ENCODE data around the gene PLEKHS1. TPM values are rescaled to one million over a fixed set of nuclear protein-coding genes. Genes with fewer than 3 reads are reported as not detected.
"Not testable (repeated sequence)": the region's sequence is repeated elsewhere in the genome, so short reads cannot be mapped to it uniquely, and the experiment has no call there.

PLEKHS1 gene
- total RNA-seq, 2 experiments from 2014 or later: not detected

DNA sequence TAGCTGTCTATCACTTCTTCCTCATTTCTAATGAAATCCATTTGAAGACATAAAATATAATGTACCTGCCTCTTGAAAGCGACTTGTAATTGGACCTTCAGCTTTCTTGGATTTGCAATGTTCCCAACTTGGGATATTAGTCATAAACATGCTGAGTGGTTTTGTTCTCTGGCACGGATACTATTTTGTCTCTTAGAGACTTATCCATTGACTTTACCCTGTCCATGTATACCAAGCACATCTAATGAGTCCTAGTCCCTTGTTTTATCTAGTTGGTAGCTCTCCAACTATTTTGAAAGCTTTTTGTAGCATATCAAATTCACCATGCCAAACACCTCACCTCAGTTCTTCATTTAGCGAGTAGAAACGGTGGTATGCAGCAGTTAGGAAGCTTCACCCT lies 18.9 kb downstream of the PLEKHS1 start:
- ATAC-seq: no peak
- Mint-ChIP-seq H3K9me3 (no peaks in the 10 kb centered on the region), H3K4me1 (ENCODE audit: low read depth) (no peaks in the 10 kb centered on the region), H3K27me3 (peaks cover 39% of the 10 kb centered on the region), H3K4me3 (no peak overlapping the region), H3K27ac (no peak overlapping the region), H3K36me3 (ENCODE audit: low read depth) (no peaks in the 10 kb centered on the region)
- TF ChIP-seq, protein P1, sequence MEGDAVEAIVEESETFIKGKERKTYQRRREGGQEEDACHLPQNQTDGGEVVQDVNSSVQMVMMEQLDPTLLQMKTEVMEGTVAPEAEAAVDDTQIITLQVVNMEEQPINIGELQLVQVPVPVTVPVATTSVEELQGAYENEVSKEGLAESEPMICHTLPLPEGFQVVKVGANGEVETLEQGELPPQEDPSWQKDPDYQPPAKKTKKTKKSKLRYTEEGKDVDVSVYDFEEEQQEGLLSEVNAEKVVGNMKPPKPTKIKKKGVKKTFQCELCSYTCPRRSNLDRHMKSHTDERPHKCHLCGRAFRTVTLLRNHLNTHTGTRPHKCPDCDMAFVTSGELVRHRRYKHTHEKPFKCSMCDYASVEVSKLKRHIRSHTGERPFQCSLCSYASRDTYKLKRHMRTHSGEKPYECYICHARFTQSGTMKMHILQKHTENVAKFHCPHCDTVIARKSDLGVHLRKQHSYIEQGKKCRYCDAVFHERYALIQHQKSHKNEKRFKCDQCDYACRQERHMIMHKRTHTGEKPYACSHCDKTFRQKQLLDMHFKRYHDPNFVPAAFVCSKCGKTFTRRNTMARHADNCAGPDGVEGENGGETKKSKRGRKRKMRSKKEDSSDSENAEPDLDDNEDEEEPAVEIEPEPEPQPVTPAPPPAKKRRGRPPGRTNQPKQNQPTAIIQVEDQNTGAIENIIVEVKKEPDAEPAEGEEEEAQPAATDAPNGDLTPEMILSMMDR (IDR thresholded peaks at IDR 0.05): no peak
- intact Hi-C loops (cut with micrococcal nuclease): no loop called here
- DNase-seq: no peak
- ChIA-PET POLR2A (interaction anchor here (0.6 kb wide), 1 partner anchor 775 kb away, joined by 3 read pairs; no protein-coding TSS in a partner anchor), CTCF (interaction anchor here (0.8 kb wide), 1 partner anchor 25 kb away, joined by 3 read pairs; no protein-coding TSS in a partner anchor)

DNA sequence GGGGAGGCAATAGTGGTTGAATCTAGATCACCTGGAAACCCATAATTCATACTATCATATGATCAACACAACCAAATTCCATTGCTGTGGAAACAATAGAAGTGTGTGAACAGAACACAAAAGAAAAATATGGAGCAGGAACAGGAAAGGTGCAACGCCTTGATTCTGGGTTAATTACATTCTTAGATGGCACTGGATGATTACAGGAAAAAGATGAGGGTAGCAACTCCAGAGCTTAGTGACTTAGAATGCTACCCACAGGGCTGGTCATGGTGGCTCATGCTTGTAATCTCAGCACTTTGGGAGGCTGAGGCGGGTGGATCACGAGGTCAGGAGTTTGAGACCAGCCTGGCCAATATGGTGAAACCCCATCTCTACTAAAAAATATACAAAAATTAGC lies 19.6 kb downstream of the PLEKHS1 start:
- CTCF ChIA-PET; intact Hi-C loops (cut with micrococcal nuclease); H3K4me1 Mint-ChIP-seq (ENCODE audit: low read depth); H3K9me3 Mint-ChIP-seq; H3K27ac Mint-ChIP-seq; H3K4me3 Mint-ChIP-seq; DNase-seq; H3K36me3 Mint-ChIP-seq (ENCODE audit: low read depth); ATAC-seq: not testable (repeated sequence)
- POLR2A ChIA-PET: interaction anchor here (1.4 kb wide), 1 partner anchor 40 kb away, joined by 3 read pairs; no protein-coding TSS in a partner anchor
- H3K27me3 Mint-ChIP-seq: peaks cover 36% of the 10 kb centered on the region

DNA sequence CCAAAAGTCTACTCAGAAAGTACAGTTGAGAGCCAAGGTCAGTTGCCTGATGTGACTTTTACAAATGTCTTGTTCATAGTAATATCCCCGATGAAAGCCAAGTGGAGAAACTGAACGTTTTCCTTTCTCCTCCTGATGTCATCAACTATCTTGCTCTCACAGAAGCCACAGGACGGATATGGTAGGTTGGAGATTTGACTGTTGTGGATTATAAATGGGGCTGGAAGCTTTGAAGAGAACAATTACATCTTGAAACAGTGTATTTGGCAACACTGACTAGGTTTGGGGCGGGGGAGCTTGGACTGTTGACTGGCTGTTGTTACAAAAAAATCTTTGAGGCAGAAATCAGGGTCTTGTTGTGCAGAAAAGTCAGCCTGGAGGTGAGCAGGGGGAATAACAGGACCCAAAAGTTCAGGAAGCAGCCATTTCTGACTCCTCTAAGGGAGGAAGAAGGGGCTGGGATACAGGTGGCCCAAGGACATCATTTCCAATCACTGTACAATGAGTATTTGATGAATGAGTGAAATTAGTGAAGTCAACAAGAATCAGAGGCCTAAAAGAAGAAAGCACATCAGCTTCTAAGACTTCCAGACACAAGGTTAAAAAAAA lies 24.3 kb downstream of the PLEKHS1 start:
- no peak overlapping the region for H3K27ac Mint-ChIP-seq
- H3K36me3 Mint-ChIP-seq (ENCODE audit: low read depth): no peaks in the 10 kb centered on the region
- peaks cover 13% of the 10 kb centered on the region for H3K27me3 Mint-ChIP-seq
- ChIA-PET POLR2A (no interaction called here), CTCF (interaction anchor here (0.5 kb wide), 1 partner anchor 36 kb away, joined by 3 read pairs; no protein-coding TSS in a partner anchor)
- ATAC-seq (no peak), DNase-seq (no peak)
- no peaks in the 10 kb centered on the region for H3K9me3 Mint-ChIP-seq
- intact Hi-C loops (cut with micrococcal nuclease): no loop called here
- no peak overlapping the region for H3K4me3 Mint-ChIP-seq
- TF ChIP-seq, protein P1 (IDR thresholded peaks at IDR 0.05): no peak
- H3K4me1 Mint-ChIP-seq (ENCODE audit: low read depth): no peaks in the 10 kb centered on the region

DNA sequence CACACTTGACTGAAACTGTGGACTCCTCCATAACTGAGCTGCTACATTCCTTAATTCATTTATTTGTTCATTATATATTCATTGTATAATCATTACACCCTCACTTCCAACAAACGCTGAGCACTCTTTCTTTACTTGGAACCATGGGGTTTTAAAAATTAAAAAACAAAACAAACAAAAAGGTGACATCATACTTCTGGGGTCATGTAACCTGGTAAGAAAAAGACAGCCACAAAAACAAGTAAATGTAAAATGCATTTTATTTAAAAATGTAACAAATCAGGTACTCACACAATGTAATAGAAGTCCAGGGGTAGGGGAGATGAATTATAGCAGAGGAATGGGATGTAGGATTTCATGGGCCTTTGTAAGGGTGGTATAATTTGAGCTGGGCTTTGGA lies 25.1 kb downstream of the PLEKHS1 start:
- no peaks in the 10 kb centered on the region for H3K4me1 Mint-ChIP-seq (ENCODE audit: low read depth)
- H3K9me3 Mint-ChIP-seq: no peaks in the 10 kb centered on the region
- TF ChIP-seq, protein P1 (IDR thresholded peaks at IDR 0.05): no peak
- no peak for DNase-seq
- ChIA-PET CTCF (no interaction called here), POLR2A (no interaction called here)
- peaks cover 9% of the 10 kb centered on the region for H3K27me3 Mint-ChIP-seq
- ATAC-seq: no peak
- H3K4me3 Mint-ChIP-seq: no peak overlapping the region
- intact Hi-C loops (cut with micrococcal nuclease): no loop called here
- H3K27ac Mint-ChIP-seq: no peak overlapping the region
- H3K36me3 Mint-ChIP-seq (ENCODE audit: low read depth): no peaks in the 10 kb centered on the region

DNA sequence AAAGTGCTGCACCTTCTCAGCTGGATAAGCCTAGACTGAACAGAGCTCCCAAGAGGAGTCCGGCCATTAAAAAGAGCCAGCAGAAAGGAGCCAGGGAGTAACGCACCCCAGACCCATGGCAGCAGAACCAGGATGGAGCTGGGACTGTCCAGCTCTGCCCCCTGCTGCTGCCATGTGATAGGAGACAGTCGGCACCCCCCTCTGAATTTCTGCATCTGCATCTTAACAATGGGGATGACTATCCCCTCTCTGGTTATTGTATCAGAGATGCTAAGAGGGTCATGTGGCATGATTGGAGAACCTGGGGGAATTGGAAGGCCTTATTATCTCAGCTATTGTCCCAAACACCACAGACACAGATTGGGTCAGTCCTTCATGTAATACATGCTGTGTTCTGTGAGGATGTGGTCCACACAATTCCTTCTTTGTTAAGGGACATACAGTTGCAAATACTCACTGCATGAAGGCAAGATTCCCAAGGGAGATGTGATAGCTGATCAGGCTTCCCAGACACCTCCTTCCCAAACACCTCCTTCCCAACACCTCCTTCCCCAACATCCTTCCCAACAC lies 29.3 kb downstream of the PLEKHS1 start:
- POLR2A ChIA-PET: no interaction called here
- TF ChIP-seq, protein P1 (IDR thresholded peaks at IDR 0.05): no peak
- intact Hi-C loops (cut with micrococcal nuclease): no loop called here
- Mint-ChIP-seq H3K36me3 (ENCODE audit: low read depth) (no peaks in the 10 kb centered on the region), H3K4me1 (ENCODE audit: low read depth) (no peaks in the 10 kb centered on the region), H3K27ac (no peak overlapping the region), H3K4me3 (no peak overlapping the region), H3K27me3 (peaks cover 13% of the 10 kb centered on the region), H3K9me3 (no peaks in the 10 kb centered on the region)
- ATAC-seq (no peak), DNase-seq (peak; percentile 20)
- CTCF ChIA-PET: interaction anchor here (1.2 kb wide), 1 partner anchor 64 kb away, joined by 3 read pairs; no protein-coding TSS in a partner anchor

All from activated CD8-positive, alpha-beta T cell treated with anti-CD3 and anti-CD28 coated beads for 36 hours (primary cell).